ENCODE results near the gene GPHN.
A peak's percentile ranks its signal among the peaks of the same experiment; 100 is the strongest.

GPHN gene

GRCh38 chr14:66507722-66508546 lies at the start of gene GPHN:
Gene GPHN, plus strand, starts transcription at chr14:66508147.
- DNase-seq = peak; percentile 96

- DNase-seq = no peak
Measured at GRCh38 chr14:66459603-66460002, 48.3 kb upstream of the GPHN start.

- no peak for DNase-seq
Measured at GRCh38 chr14:66464261-66464660, 43.7 kb upstream of the GPHN start.

- no peak for DNase-seq
Measured at GRCh38 chr14:66468778-66469367, 39.1 kb upstream of the GPHN start.

GRCh38 chr14:66471584-66471983 lies 36.4 kb upstream of the GPHN start:
- no peak for DNase-seq

GRCh38 chr14:66472251-66472650 lies 35.7 kb upstream of the GPHN start:
- DNase-seq = no peak

GRCh38 chr14:66473223-66473622 lies 34.7 kb upstream of the GPHN start:
- no peak for DNase-seq

GRCh38 chr14:66476964-66477363 lies 31.0 kb upstream of the GPHN start:
- DNase-seq = no peak

- DNase-seq = no peak
Measured at GRCh38 chr14:66477567-66477966, 30.4 kb upstream of the GPHN start.

GRCh38 chr14:66482873-66483272 lies 25.1 kb upstream of the GPHN start:
- DNase-seq = no peak

GRCh38 chr14:66483322-66483721 lies 24.6 kb upstream of the GPHN start:
- DNase-seq = no peak

GRCh38 chr14:66485029-66485428 lies 22.9 kb upstream of the GPHN start:
- no peak for DNase-seq

- no peak for DNase-seq
Measured at GRCh38 chr14:66485910-66486421, 22.0 kb upstream of the GPHN start, which contains the start of gene CCDC196. Gene CCDC196, plus strand, starts transcription at chr14:66486371. Its CDS starts 132 bp downstream, at chr14:66486503.

- DNase-seq = no peak
Measured at GRCh38 chr14:66487164-66487563, 20.8 kb upstream of the GPHN start.

GRCh38 chr14:66490143-66491111 lies 17.5 kb upstream of the GPHN start:
- DNase-seq = no peak

- no peak for DNase-seq
Measured at GRCh38 chr14:66493750-66494149, 14.2 kb upstream of the GPHN start.

GRCh38 chr14:66495218-66496098 lies 12.5 kb upstream of the GPHN start:
- peak; percentile 11 for DNase-seq

GRCh38 chr14:66496188-66496807 lies 11.6 kb upstream of the GPHN start:
- DNase-seq = no peak

- DNase-seq = no peak
Measured at GRCh38 chr14:66496911-66497310, 11.0 kb upstream of the GPHN start.

- DNase-seq = no peak
Measured at GRCh38 chr14:66498311-66498710, 9.6 kb upstream of the GPHN start.

- DNase-seq = no peak
Measured at GRCh38 chr14:66501592-66501991, 6.4 kb upstream of the GPHN start.

All from NCI-H510A (cell line).